ENCODE results near the gene SPIRE2. TPM values are rescaled to one million over a fixed set of nuclear protein-coding genes. Genes with fewer than 3 reads are reported as not detected.

The SPIRE2 gene
- total and polyA plus RNA-seq, 2 of the 13 experiments (the other 11 are each of a cell fraction or from before 2014, with no cell fraction given) = 13.3 to 37.5 TPM

DNA sequence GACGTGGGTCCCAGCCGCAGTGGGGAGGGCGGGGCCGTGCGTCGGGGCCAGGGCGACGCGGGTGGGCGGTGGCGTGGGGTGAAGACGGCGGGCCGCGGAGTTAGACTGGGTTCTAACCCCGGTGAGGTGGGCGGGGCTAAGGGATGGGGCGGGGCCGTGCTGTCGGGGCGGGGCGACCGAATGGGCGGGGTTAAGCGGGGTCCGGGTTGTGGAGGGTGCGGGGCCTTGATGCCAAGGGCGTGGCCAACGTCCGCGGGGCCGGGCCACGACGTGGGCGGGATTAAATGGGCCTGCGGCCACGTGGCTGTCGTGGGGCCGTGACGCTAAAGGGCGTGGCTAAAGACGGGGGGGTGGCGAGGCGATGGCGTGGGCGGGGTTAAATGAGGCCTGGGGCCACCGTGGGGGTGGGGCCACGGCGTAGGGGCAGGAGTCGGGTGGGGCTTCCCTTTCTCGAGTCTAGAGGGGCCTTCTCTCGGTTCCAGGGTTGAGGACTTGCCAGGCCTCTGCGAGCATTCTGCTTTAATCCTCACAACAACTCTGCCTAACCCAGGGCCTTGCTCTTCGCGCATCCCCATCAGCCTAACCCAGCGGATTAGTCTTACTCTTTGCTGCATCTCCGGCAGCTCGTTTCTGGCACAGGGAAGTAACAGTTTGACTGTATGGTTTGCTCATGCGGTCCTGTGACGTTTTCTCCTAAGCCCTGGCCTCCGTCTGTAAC, 45.9 kb downstream of the SPIRE2 start (continued):
- TF ChIP-seq, protein P1, sequence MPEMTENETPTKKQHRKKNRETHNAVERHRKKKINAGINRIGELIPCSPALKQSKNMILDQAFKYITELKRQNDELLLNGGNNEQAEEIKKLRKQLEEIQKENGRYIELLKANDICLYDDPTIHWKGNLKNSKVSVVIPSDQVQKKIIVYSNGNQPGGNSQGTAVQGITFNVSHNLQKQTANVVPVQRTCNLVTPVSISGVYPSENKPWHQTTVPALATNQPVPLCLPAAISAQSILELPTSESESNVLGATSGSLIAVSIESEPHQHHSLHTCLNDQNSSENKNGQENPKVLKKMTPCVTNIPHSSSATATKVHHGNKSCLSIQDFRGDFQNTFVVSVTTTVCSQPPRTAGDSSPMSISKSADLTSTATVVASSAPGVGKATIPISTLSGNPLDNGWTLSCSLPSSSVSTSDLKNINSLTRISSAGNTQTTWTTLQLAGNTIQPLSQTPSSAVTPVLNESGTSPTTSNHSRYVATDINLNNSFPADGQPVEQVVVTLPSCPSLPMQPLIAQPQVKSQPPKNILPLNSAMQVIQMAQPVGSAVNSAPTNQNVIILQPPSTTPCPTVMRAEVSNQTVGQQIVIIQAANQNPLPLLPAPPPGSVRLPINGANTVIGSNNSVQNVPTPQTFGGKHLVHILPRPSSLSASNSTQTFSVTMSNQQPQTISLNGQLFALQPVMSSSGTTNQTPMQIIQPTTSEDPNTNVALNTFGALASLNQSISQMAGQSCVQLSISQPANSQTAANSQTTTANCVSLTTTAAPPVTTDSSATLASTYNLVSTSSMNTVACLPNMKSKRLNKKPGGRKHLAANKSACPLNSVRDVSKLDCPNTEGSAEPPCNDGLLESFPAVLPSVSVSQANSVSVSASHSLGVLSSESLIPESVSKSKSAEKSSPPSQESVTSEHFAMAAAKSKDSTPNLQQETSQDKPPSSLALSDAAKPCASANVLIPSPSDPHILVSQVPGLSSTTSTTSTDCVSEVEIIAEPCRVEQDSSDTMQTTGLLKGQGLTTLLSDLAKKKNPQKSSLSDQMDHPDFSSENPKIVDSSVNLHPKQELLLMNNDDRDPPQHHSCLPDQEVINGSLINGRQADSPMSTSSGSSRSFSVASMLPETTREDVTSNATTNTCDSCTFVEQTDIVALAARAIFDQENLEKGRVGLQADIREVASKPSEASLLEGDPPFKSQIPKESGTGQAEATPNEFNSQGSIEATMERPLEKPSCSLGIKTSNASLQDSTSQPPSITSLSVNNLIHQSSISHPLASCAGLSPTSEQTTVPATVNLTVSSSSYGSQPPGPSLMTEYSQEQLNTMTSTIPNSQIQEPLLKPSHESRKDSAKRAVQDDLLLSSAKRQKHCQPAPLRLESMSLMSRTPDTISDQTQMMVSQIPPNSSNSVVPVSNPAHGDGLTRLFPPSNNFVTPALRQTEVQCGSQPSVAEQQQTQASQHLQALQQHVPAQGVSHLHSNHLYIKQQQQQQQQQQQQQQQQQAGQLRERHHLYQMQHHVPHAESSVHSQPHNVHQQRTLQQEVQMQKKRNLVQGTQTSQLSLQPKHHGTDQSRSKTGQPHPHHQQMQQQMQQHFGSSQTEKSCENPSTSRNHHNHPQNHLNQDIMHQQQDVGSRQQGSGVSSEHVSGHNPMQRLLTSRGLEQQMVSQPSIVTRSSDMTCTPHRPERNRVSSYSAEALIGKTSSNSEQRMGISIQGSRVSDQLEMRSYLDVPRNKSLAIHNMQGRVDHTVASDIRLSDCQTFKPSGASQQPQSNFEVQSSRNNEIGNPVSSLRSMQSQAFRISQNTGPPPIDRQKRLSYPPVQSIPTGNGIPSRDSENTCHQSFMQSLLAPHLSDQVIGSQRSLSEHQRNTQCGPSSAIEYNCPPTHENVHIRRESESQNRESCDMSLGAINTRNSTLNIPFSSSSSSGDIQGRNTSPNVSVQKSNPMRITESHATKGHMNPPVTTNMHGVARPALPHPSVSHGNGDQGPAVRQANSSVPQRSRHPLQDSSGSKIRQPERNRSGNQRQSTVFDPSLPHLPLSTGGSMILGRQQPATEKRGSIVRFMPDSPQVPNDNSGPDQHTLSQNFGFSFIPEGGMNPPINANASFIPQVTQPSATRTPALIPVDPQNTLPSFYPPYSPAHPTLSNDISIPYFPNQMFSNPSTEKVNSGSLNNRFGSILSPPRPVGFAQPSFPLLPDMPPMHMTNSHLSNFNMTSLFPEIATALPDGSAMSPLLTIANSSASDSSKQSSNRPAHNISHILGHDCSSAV (CRISPR knock-in tag; IDR thresholded peaks at IDR 0.05; ENCODE audit: borderline replicate concordance) = no peak
- no peak for TF ChIP-seq SIX1 (CRISPR knock-in tag; IDR thresholded peaks at IDR 0.05; ENCODE audit: borderline replicate concordance)
- TF ChIP-seq ZNF773 (CRISPR knock-in tag; IDR thresholded peaks at IDR 0.05; ENCODE audit: borderline replicate concordance) = no peak
- TF ChIP-seq, protein P2, sequence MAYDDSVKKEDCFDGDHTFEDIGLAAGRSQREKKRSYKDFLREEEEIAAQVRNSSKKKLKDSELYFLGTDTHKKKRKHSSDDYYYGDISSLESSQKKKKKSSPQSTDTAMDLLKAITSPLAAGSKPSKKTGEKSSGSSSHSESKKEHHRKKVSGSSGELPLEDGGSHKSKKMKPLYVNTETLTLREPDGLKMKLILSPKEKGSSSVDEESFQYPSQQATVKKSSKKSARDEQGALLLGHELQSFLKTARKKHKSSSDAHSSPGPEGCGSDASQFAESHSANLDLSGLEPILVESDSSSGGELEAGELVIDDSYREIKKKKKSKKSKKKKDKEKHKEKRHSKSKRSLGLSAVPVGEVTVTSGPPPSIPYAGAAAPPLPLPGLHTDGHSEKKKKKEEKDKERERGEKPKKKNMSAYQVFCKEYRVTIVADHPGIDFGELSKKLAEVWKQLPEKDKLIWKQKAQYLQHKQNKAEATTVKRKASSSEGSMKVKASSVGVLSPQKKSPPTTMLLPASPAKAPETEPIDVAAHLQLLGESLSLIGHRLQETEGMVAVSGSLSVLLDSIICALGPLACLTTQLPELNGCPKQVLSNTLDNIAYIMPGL (CRISPR knock-in tag; IDR thresholded peaks at IDR 0.05; ENCODE audit: borderline replicate concordance in 1 of 2, low read depth in 1 of 2) = 0 out of 4 replicates have a peak, but pooled peaks of 1 of the 2 experiments have one; percentile 29
- no peak; the same call in 1 of the 2 replicates for TF ChIP-seq KLF11 (CRISPR knock-in tag; IDR thresholded peaks at IDR 0.05)
- TF ChIP-seq ZNF790 (CRISPR knock-in tag; IDR thresholded peaks at IDR 0.05; ENCODE audit: borderline replicate concordance) = 0 out of 2 replicates have a peak, but pooled peaks have one; percentile 17
- 0 out of 2 replicates have a peak, but pooled peaks have one; percentile 44 for TF ChIP-seq CBX5 (CRISPR knock-in tag; IDR thresholded peaks at IDR 0.05; ENCODE audit: borderline replicate concordance)
- TF ChIP-seq, protein P3, sequence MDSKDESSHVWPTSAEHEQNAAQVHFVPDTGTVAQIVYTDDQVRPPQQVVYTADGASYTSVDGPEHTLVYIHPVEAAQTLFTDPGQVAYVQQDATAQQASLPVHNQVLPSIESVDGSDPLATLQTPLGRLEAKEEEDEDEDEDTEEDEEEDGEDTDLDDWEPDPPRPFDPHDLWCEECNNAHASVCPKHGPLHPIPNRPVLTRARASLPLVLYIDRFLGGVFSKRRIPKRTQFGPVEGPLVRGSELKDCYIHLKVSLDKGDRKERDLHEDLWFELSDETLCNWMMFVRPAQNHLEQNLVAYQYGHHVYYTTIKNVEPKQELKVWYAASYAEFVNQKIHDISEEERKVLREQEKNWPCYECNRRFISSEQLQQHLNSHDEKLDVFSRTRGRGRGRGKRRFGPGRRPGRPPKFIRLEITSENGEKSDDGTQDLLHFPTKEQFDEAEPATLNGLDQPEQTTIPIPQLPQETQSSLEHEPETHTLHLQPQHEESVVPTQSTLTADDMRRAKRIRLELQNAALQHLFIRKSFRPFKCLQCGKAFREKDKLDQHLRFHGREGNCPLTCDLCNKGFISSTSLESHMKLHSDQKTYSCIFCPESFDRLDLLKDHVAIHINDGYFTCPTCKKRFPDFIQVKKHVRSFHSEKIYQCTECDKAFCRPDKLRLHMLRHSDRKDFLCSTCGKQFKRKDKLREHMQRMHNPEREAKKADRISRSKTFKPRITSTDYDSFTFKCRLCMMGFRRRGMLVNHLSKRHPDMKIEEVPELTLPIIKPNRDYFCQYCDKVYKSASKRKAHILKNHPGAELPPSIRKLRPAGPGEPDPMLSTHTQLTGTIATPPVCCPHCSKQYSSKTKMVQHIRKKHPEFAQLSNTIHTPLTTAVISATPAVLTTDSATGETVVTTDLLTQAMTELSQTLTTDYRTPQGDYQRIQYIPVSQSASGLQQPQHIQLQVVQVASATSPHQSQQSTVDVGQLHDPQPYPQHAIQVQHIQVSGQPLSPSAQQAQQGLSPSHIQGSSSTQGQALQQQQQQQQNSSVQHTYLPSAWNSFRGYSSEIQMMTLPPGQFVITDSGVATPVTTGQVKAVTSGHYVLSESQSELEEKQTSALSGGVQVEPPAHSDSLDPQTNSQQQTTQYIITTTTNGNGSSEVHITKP (CRISPR knock-in tag; IDR thresholded peaks at IDR 0.05; ENCODE audit: low read depth) = no peak
- TF ChIP-seq, protein P4, sequence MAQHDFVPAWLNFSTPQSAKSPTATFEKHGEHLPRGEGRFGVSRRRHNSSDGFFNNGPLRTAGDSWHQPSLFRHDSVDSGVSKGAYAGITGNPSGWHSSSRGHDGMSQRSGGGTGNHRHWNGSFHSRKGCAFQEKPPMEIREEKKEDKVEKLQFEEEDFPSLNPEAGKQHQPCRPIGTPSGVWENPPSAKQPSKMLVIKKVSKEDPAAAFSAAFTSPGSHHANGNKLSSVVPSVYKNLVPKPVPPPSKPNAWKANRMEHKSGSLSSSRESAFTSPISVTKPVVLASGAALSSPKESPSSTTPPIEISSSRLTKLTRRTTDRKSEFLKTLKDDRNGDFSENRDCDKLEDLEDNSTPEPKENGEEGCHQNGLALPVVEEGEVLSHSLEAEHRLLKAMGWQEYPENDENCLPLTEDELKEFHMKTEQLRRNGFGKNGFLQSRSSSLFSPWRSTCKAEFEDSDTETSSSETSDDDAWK (CRISPR knock-in tag; IDR thresholded peaks at IDR 0.05) = no peak
- no peak for TF ChIP-seq NR2F2 (IDR thresholded peaks at IDR 0.05; ENCODE audit: borderline replicate concordance, low read depth)
- no peak for TF ChIP-seq TBP (CRISPR knock-in tag; IDR thresholded peaks at IDR 0.05)
- no peak for TF ChIP-seq ZNF501 (CRISPR knock-in tag; IDR thresholded peaks at IDR 0.05)
- no peak for TF ChIP-seq FOSL2 (CRISPR knock-in tag; IDR thresholded peaks at IDR 0.05)

Measured in HepG2 (cell line).